Small intestine (tissue), 7 donors: ENCODE data around the gene TMEM254. TPM values are rescaled to one million over a fixed set of nuclear protein-coding genes. Genes with fewer than 3 reads are reported as not detected.
"Not testable (repeated sequence)": the region's sequence is repeated elsewhere in the genome, so short reads cannot be mapped to it uniquely, and the experiment has no call there.

Source experiments
- DNase-seq, 2 donors: peaks; one replicate each; pipeline versions ENCODE4 v3.0.0 to v3.0.0-alpha.2; 2013
- FAIRE-seq: peaks from 2 replicates; lab custom pipeline; 2012; peaks lifted over from hg19 to GRCh38; lab: Jason Lieb, UNC
- H3K27ac ChIP-seq, 3 donors: one replicate each; pipeline ENCODE4 v1.5.1; 2013; ENCODE audit warnings: low read length in 2 of 3, mild to moderate bottlenecking in 2 of 3, control low read depth in 1 of 3, inconsistent platforms in 1 of 3, low read depth in 1 of 3, moderate library complexity in 1 of 3
- H3K27me3 ChIP-seq, 3 donors: one replicate each; pipeline ENCODE4 v1.6.1; 2013; ENCODE audit warnings: low read length in 3 of 3, inconsistent platforms in 1 of 3; ENCODE audit not compliant: control insufficient read depth in 3 of 3, insufficient read depth in 3 of 3
- H3K36me3 ChIP-seq, 3 donors: one replicate each; pipeline ENCODE4 v1.6.1; 2013; ENCODE audit warnings: low read length in 3 of 3, inconsistent platforms in 1 of 3, low read depth in 1 of 3, mild to moderate bottlenecking in 1 of 3, moderate library complexity in 1 of 3; ENCODE audit not compliant: control insufficient read depth in 3 of 3, insufficient read depth in 2 of 3
- H3K4me1 ChIP-seq, 3 donors: one replicate each; pipeline ENCODE4 v1.6.1; 2013; ENCODE audit warnings: low read length in 2 of 3, inconsistent platforms in 1 of 3, low read depth in 1 of 3, mild to moderate bottlenecking in 1 of 3, moderate library complexity in 1 of 3; ENCODE audit not compliant: control insufficient read depth in 3 of 3, insufficient read depth in 2 of 3
- H3K4me3 ChIP-seq, 3 donors: one replicate each; pipeline ENCODE4 v1.5.1; 2013; ENCODE audit warnings: low read length in 3 of 3, control low read depth in 1 of 3, inconsistent platforms in 1 of 3, low read depth in 1 of 3, mild to moderate bottlenecking in 1 of 3, moderate library complexity in 1 of 3
- H3K9me3 ChIP-seq, 2 donors: one replicate each; pipeline ENCODE4 v1.6.1; 2013; ENCODE audit warnings: low read depth in 1 of 2, low read length in 1 of 2; ENCODE audit not compliant: control insufficient read depth in 2 of 2, insufficient read depth in 1 of 2
- WGBS, 3 donors: extraction: QIAGEN DNeasy Blood & Tissue Kit; methylation state at CpG; one replicate each; pipeline ENCODE4 v1.1.7; 2013; 5-methylcytosine and 5-hydroxymethylcytosine counted together
- polyA plus RNA-seq, 4 donors: library from polyadenylated mRNA; stranded (reverse) in 3 of 4; unstranded in 1 of 4; fragments of 200-250 nt in 3 of 4; fragments of 120-200 nt in 1 of 4; gene quantifications; one replicate each; pipeline versions ENCODE4 v1.2.1 to v1.2.3, GENCODE V29; 2013
- donor health status: healthy with polysubstance abuse.
- donor health status: control.
- donor health status: control.
- donor health status: Bipolar disorder and iron deficiency.
- donor health status: healthy.

TMEM254 gene
- polyA plus RNA-seq, 4 donors: 10.7 to 56.7 (median 17.4) TPM

- no peak overlapping the region for H3K4me3 ChIP-seq
- 83 to 87% (median 85%) methylated on average over 6 of the region's 6 CpGs for WGBS, 3 donors
- peaks cover 0 to 25% (median 4%) of the 10 kb centered on the region in 3 donors for H3K27me3 ChIP-seq
- no peaks in the 10 kb centered on the region for H3K9me3 ChIP-seq
- DNase-seq (no peak), FAIRE-seq (no peak)
- H3K27ac ChIP-seq: no peak overlapping the region
- H3K4me1 ChIP-seq: no peaks in the 10 kb centered on the region
- H3K36me3 ChIP-seq: no peaks in the 10 kb centered on the region
Observed at GRCh38 chr10:80131499-80131901, 53.0 kb downstream of the TMEM254 start.

GRCh38 chr10:80132299-80133139, 54.1 kb downstream of the TMEM254 start, which contains the start of gene PLAC9:
PLAC9 (plus strand) TSS chr10:80132730; CDS start chr10:80132763, 33 bp downstream.
- no peaks in the 10 kb centered on the region for H3K4me1 ChIP-seq
- peak within 1 kb of the TSS in 1 of 3 donors; percentile 81 for H3K27ac ChIP-seq
- H3K27me3 ChIP-seq: peaks cover 0 to 25% (median 4%) of the 10 kb centered on the region in 3 donors
- FAIRE-seq (no peak), DNase-seq (peak in 1 of 2 donors; percentile 30)
- H3K4me3 ChIP-seq: peak within 1 kb of the TSS in 2 of 3 donors; percentile 0 to 39
- 1 to 4% (median 3%) methylated on average over 45 to 58 of the region's 58 CpGs for WGBS, 3 donors
- no peaks in the 10 kb centered on the region for H3K9me3 ChIP-seq
- H3K36me3 ChIP-seq: no peaks in the 10 kb centered on the region

- H3K9me3 ChIP-seq: no peaks in the 10 kb centered on the region
- peaks cover 0 to 25% (median 4%) of the 10 kb centered on the region in 3 donors for H3K27me3 ChIP-seq
- WGBS, 3 donors: 12 to 33% (median 30%) methylated on average over 6 of the region's 6 CpGs
- no peaks in the 10 kb centered on the region for H3K4me1 ChIP-seq
- no peak for FAIRE-seq
- H3K4me3 ChIP-seq: peak overlapping the region in 1 of 3 donors; percentile 39
- no peaks in the 10 kb centered on the region for H3K36me3 ChIP-seq
- DNase-seq: no peak
- H3K27ac ChIP-seq: peak overlapping the region in 1 of 3 donors; percentile 55
Observed at GRCh38 chr10:80133206-80133605, 54.7 kb downstream of the TMEM254 start.

DNA sequence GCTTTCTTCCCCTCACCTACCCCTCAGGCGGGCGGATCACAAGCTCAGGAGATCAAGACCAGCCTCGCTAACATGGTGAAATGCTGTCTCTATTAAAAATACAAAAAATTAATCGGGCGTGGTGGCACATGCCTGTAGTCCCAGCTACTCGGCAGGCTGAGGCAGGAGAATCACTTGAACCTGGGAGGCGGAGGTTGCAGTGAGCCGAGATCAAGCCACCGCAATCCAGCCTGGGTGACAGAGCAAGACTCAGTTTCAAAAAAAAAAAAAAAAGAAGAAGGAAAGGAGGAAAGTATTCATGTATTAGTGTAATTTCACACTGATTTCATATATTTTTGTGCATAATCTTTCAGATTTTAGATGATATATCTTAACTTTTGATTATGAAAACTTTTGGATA, 55.2 kb downstream of the TMEM254 start:
- H3K36me3 ChIP-seq, FAIRE-seq, DNase-seq, H3K4me1 ChIP-seq, H3K9me3 ChIP-seq, H3K4me3 ChIP-seq: not testable (repeated sequence)
- Histone ChIP-seq H3K27me3 (peaks cover 0 to 25% (median 4%) of the 10 kb centered on the region in 3 donors), H3K27ac (peak overlapping the region in 1 of 3 donors; percentile 55)
- WGBS, 3 donors: 77 to 81% (median 79%) methylated on average over 9 of the region's 9 CpGs

DNA sequence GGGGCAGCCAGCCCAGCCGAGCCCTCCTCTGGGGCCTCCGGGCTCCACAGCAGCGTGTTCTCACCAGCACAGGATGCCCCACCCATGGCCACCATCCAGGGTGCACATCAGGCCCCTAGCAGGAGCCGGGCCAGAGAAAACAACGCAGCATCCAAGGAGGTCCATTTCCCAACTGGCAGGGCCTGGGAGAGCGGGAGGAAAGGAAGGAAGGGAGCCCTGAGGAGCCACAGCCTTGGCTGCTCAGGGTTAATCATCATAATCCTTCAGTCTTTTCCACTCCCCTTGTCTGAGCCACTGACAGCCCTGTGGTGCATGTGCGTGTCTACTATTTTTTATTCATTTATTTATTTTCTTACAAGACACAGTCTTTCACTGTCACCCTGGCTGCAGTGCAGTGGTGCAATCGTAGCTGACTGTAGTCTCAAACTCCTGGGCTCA, 57.7 kb downstream of the TMEM254 start:
- H3K27ac ChIP-seq: peak overlapping the region in 1 of 3 donors; percentile 68
- no peak overlapping the region for H3K4me3 ChIP-seq
- DNase-seq (no peak), FAIRE-seq (no peak)
- H3K4me1 ChIP-seq: no peaks in the 10 kb centered on the region
- H3K27me3 ChIP-seq: peaks cover 0 to 27% (median 4%) of the 10 kb centered on the region in 3 donors
- H3K9me3 ChIP-seq: no peaks in the 10 kb centered on the region
- H3K36me3 ChIP-seq: no peaks in the 10 kb centered on the region
- 39 to 64% (median 52%) methylated on average over 8 of the region's 8 CpGs for WGBS, 3 donors

DNA sequence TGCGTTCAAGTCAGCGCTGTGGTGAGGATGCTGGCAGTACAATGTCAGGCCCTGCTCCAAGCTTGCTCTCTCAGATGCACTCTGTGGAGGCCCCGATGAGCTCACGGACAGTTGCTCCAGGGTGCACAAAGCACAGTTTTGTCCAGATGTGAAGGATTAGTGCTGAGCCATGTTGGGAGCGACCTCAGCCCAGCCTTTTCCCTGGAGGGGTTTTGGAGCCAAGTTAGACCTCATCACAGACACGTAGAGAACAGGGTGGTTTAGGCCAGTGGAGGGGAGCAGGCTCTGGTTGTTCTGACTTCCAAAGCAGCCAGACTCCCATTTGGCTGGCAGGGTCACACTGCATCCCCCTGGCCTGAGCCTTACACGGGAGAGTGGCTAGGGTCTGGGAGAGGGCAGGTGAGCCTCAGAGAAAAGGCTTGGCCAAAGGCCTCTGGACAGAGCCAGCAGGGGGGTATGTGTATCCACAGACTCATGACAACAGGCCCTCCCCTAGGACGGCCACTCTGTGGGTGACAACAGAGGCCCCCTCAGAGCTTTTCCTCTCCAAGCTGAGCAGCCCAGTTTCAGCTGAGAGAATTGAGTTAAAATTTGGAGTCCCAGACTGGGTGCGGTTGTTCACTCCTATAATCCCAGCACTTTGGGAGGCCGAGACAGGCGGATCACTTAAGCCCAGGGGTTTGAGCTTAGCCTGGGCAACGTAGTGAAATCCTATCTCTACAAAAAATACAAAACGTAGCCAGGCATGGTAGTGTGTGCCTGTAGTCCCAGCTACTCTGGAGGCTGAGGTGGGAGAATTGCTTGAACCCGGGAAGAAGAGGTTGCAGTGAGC, 58.8 kb downstream of the TMEM254 start:
- WGBS, 3 donors: 75 to 83% (median 80%) methylated on average over 14 of the region's 14 CpGs
- Histone ChIP-seq H3K27ac (peak overlapping the region in 1 of 3 donors; percentile 41), H3K9me3 (no peaks in the 10 kb centered on the region), H3K27me3 (peaks cover 0 to 20% (median 1%) of the 10 kb centered on the region in 3 donors), H3K4me1 (no peaks in the 10 kb centered on the region), H3K36me3 (no peaks in the 10 kb centered on the region), H3K4me3 (no peak overlapping the region)
- DNase-seq (no peak), FAIRE-seq (no peak)

DNA sequence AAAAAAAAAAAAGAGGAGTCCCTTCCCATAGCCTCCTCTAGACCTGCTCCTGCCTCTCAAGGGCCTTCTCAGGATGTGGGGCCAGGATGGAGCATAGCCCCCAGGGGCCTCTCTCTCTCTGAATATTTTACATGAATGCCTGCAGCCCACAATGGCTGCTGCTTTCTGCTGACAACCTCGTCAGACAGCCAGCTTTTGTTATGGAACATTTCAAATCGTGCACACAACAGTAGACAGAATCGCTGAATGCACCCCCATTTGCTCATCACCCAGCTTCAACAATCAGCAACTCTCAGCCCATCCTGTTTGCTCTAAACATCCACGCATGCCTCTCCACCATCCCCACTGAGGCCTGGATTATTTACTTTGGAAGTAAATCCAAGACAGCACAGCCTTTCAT, 59.5 kb downstream of the TMEM254 start:
- no peak for FAIRE-seq

DNA sequence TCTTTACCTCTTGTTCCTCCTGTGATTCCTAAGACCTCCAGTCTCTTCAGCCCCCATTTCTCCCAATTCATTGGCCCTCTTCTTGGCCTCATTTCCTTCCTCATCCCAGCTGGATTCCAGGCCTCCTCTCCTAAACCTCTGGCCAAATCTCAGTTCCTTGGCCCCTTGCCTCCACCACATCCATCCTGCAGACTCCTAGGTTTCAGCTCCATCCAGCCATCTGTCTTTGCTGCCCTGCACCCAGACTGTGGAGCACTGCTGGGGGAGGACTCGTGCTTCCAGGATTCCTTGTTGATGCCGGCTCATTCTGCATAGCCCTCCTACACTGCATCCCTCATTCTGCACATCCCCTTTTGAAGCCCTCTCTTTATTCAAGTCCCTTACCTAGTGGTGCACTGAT, 60.8 kb downstream of the TMEM254 start:
- FAIRE-seq: no peak
- H3K36me3 ChIP-seq: no peaks in the 10 kb centered on the region
- no peak for DNase-seq
- H3K4me1 ChIP-seq: peaks cover 0 to 4% (median 2%) of the 10 kb centered on the region in 3 donors
- H3K27me3 ChIP-seq: peaks cover 0 to 11% (median 0%) of the 10 kb centered on the region in 3 donors
- no peak overlapping the region for H3K4me3 ChIP-seq
- WGBS, 3 donors: 79 to 87% (median 82%) methylated on average over 2 of the region's 2 CpGs
- H3K9me3 ChIP-seq: no peaks in the 10 kb centered on the region
- H3K27ac ChIP-seq: no peak overlapping the region

More for the DNA sequence above, 59.5 kb downstream of the TMEM254 start:
- no peaks in the 10 kb centered on the region for H3K4me1 ChIP-seq
- H3K36me3 ChIP-seq: no peaks in the 10 kb centered on the region
- WGBS, 3 donors: 52 to 75% (median 63%) methylated on average over 4 of the region's 4 CpGs
- no peak overlapping the region for H3K27ac ChIP-seq
- no peak overlapping the region for H3K4me3 ChIP-seq
- H3K27me3 ChIP-seq: peaks cover 0 to 13% (median 0%) of the 10 kb centered on the region in 3 donors
- no peaks in the 10 kb centered on the region for H3K9me3 ChIP-seq
- DNase-seq: no peak
